HEK293T (cell line): ENCODE measurements around the gene NKAIN2.

ENCODE experiments used
- ARNT ChIP-seq: fragments of 450-650 bp; IDR thresholded peaks from 2 replicates; pipeline ENCODE4 v1.6.1; 2017; ENCODE audit warnings: mild to moderate bottlenecking
- ELF4 ChIP-seq: fragments of 450-650 bp; IDR thresholded peaks from 2 replicates; pipeline ENCODE4 v1.6.1; 2017; ENCODE audit warnings: antibody characterized with exemption
- FOXM1 ChIP-seq: fragments of 450-650 bp; IDR thresholded peaks from 2 replicates; pipeline ENCODE4 v1.6.1; 2017; ENCODE audit warnings: mild to moderate bottlenecking, borderline replicate concordance
- L3MBTL2 ChIP-seq: fragments of 450-650 bp; conservative IDR thresholded peaks from 2 replicates; pipeline ENCODE4 v1.6.1; 2016; ENCODE audit warnings: mild to moderate bottlenecking

DNA sequence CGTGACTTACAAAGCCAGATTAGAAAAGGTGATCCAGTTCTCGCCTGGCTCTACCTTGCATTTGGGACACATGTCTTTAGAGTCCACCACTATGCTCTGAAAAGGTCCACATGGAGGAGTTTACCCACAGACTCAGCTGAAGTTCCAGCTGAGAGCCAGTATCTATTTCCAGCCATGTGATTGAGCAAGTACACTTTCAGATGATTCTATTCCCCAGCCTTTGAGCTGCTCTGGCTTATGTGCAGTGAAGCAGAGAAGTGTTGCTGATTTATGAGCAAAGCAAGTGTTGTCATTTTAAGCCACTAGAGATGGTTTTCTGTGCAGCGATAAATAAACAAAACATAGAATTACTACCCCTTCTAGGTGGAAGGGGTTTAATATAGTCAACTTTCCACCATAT is 637.8 kb downstream of the NKAIN2 start:
- TF ChIP-seq FOXM1 = no peak
- TF ChIP-seq L3MBTL2 = no peak
- TF ChIP-seq ELF4 = no peak
- no peak for TF ChIP-seq ARNT
